Measurements from ENCODE around the gene SLC35D2. TPM values are rescaled to one million over a fixed set of nuclear protein-coding genes. Genes with fewer than 3 reads are reported as not detected.

The SLC35D2 gene
- 10 to 100 TPM; 13.1 to 16.2 TPM for total RNA-seq

DNA sequence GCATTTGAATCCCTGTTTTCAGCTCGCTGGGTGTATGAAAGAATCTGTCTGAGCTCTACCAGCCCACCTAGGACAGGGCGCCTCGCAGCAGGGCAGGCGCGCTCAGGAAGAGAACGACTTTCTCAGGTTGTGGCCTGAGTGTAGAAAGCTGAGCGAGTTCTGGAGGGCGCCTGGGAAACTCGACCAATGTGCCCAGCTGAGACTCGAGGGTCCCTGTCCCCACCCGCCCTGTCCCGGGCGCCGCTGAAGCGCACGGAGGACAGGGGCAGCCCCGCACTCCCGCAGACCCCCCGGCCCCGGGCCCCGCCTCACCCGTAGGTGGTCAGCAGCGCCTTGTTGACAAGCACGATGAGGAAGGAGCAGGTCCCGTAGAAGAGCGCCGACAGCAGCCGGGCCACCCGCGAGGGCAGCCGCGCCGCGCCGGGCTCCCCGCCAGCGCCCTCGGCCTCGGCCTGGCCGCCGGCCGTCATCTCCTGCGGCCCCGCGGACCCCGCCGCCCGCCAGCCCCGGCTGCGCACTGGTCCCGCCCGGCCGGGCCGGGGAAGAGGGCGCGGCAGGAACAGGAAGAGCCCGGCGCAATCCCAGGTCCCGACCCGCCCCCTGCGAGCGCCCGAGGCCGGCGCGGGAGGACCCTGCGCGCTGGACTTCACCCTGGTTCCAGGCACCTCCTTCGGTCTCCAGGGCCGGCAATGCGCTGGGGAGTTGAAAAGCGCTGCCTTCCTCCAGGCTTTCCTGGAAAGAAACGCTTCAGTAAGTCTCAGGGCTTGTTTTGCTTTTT, at the start of gene SLC35D2:
Gene SLC35D2, minus strand, starts transcription at position 547 of the 778 bp plus-strand sequence. Its CDS starts 77 bp downstream, at position 470.
- peak; percentile 70 for ATAC-seq (ENCODE audit: low read depth)
- DNase-seq: peak; percentile 53
- Mint-ChIP-seq H3K4me3 (peak within 1 kb of the TSS; percentile 84), H3K27ac (peak within 1 kb of the TSS; percentile 49), H3K9me3 (no peaks in the 10 kb centered on the region), H3K4me1 (peaks cover 24% of the 10 kb centered on the region), H3K36me3 (peaks cover 25% of the 10 kb centered on the region), H3K27me3 (no peaks in the 10 kb centered on the region)
- POLR2A ChIA-PET: interaction anchor here (1.3 kb wide), 1 partner anchor 16 kb away, joined by 4 read pairs; no protein-coding TSS in a partner anchor

DNA sequence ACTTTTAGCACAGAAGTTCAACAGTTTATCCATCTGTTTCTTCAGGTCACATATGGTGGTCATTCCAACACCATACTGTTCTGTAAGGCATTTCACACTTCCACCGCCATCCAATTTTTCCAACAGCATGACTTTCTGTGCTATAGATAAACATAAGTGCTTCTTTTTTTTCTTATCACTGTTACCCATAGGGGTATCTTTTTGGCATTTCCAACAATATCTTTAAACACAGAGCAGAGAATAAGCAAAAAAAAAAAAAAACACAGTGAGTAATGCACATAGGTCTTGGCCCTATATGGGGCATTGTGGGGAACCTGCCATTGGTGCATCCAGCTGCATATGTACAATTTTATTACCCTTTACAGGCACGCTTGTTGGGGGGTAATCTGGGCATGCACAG, 46.9 kb upstream of the SLC35D2 start:
- Mint-ChIP-seq H3K27me3 (no peaks in the 10 kb centered on the region), H3K9me3 (no peaks in the 10 kb centered on the region), H3K27ac (no peak overlapping the region), H3K4me3 (no peak overlapping the region), H3K36me3 (no peaks in the 10 kb centered on the region), H3K4me1 (peaks cover 8% of the 10 kb centered on the region)
- POLR2A ChIA-PET: no interaction called here
- DNase-seq (no peak), ATAC-seq (ENCODE audit: low read depth) (no peak)

DNA sequence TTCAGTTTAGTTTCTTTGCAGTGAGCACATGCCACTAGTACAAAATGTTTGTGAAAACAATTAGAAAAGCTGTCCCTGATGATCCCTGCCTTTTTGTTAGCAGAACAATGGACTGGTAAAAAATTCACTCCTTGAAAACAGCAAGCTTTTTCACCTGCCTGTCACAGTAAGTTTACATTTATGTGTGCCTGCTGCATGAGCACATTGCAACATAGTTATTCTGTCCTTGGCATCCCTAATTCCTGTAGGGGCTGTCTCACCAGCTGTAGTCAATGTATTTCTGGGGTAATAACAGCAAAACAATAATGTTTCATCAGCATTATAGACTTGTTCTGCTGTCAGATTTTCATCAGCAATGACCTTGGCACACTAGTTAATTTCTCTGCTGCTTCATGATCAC, 46.2 kb upstream of the SLC35D2 start:
- Mint-ChIP-seq H3K4me3 (no peak overlapping the region), H3K4me1 (peaks cover 10% of the 10 kb centered on the region), H3K36me3 (no peaks in the 10 kb centered on the region), H3K9me3 (no peaks in the 10 kb centered on the region), H3K27me3 (no peaks in the 10 kb centered on the region), H3K27ac (no peak overlapping the region)
- POLR2A ChIA-PET: no interaction called here
- ATAC-seq (ENCODE audit: low read depth): no peak
- no peak for DNase-seq

DNA sequence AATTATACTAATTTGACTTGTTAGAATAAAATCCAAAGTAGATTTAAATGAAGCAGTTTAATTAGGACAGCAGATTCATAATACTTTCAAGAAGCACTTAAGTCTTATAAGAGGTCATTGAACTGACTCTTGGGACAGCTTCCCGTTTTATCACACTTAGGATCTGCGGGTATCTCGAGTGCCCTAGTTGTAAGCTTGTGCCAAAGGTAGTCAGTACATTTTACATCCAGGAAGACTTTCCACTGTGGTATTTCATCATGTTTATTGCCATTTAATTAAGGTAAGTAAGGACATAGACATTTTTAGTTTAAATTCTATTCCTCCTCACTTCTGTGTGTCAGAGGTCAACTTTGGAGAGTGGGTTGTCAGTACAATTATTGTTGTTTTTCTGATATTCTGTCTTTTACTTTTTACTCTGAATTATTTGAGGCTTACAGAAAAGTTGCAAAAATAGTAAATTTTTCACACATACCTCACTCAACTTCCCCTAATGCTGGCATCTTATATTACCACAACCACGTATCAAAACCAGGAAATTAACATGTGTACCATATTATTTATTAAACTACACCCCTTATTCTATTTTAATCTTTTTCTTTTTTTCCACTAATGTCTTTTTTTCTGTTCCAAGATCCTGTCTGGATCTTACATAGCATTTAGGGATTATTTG, 42.1 kb upstream of the SLC35D2 start:
- Mint-ChIP-seq H3K9me3 (no peaks in the 10 kb centered on the region), H3K36me3 (no peaks in the 10 kb centered on the region), H3K4me3 (no peak overlapping the region), H3K27ac (no peak overlapping the region), H3K4me1 (peaks cover 15% of the 10 kb centered on the region), H3K27me3 (no peaks in the 10 kb centered on the region)
- no peak for DNase-seq
- POLR2A ChIA-PET: no interaction called here
- no peak for ATAC-seq (ENCODE audit: low read depth)

DNA sequence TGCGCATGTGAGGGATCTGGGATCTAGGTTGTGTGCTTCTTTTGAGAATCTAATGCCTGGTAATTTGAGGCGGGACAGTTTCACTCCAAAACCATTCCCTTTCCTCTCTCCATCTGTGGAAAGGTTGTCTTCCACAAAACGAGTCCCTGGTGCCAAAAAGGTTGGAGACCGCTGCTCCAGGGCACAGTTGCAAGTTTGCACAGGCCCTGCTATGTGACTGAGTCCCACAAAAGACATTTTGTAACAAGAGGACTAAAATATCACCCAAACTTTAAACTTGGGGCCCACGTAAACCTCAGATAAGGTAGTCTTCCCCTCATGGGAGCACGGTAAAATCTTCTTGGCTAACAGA, 40.5 kb upstream of the SLC35D2 start:
- H3K4me1 Mint-ChIP-seq: peaks cover 26% of the 10 kb centered on the region
- POLR2A ChIA-PET: interaction anchor here (0.8 kb wide), 1 partner anchor 10 kb away, joined by 3 read pairs; no protein-coding TSS in a partner anchor
- no peaks in the 10 kb centered on the region for H3K9me3 Mint-ChIP-seq
- DNase-seq (no peak), ATAC-seq (ENCODE audit: low read depth) (no peak)
- no peak overlapping the region for H3K27ac Mint-ChIP-seq
- H3K36me3 Mint-ChIP-seq: no peaks in the 10 kb centered on the region
- no peaks in the 10 kb centered on the region for H3K27me3 Mint-ChIP-seq
- no peak overlapping the region for H3K4me3 Mint-ChIP-seq

DNA sequence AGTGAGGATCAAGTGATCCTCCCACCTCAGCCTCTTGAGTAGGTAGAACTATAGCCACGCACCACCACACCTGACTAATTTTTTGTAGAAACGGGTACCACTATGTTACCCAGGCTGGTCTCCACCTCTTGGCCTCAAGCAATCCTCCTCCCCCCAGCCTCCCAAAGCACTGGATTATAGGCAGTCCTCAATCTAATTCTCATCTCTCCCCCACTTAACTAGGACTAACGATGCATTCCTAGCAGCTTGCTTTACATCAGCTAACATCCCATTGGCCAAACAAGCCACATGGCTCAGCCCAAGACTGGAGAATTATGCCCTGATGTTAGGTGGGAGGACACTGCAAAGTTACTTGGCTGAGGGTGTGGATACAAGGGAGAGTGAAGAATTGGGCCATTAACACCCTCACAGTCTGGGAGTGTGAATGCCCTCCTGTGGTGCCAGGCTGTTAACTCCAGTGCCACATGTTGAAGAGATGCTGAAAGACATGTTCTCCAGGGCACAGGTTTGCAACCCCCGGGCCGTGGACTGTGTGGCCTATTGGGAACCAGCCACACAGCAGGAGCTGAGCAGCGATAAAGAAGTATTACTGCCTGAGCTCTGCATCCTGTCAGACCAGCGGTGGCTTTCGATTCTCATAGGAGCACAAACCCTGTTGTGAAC, 39.9 kb upstream of the SLC35D2 start:
- no peak overlapping the region for H3K27ac Mint-ChIP-seq
- POLR2A ChIA-PET: interaction anchor here (0.8 kb wide), 1 partner anchor 10 kb away, joined by 3 read pairs; no protein-coding TSS in a partner anchor
- no peaks in the 10 kb centered on the region for H3K36me3 Mint-ChIP-seq
- H3K4me1 Mint-ChIP-seq: peaks cover 26% of the 10 kb centered on the region
- DNase-seq (no peak), ATAC-seq (ENCODE audit: low read depth) (no peak)
- H3K27me3 Mint-ChIP-seq: no peaks in the 10 kb centered on the region
- H3K4me3 Mint-ChIP-seq: no peak overlapping the region
- no peaks in the 10 kb centered on the region for H3K9me3 Mint-ChIP-seq

DNA sequence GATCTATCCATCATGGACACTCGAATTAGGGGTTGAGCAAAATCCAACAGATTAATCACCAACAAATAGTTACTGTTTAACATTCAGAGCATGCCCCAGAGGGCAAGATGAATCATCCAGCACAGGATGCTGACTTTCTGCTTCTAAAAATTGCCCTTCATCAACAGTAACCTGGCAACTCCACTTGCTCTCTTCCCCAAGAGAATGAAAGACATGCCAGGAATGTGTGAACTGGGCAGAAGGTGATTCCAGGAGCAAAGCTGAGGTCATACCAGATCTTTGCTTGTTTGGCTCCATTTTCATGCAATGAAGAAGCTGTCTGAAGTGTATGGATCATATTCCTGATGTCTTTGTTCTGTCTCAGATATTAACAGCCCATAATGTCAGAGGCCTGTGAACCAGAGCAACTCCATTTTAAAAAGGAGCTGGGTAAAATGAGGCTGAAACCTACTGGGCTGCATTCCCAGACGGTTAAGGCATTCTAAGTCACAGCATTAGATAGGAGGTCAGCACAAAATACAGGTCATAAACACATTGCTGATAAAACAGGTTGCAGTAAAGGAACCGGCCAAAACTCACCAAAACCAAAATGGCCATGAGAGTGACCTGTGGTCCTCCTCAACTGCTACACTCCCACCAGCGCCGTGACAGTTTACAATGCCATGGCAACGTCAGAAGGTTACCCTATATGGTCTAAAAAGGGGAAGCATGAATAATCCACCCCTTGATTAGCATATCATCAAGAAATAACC, 37.1 kb upstream of the SLC35D2 start:
- DNase-seq: no peak
- H3K36me3 Mint-ChIP-seq: peaks cover 6% of the 10 kb centered on the region
- ATAC-seq (ENCODE audit: low read depth): no peak
- H3K4me3 Mint-ChIP-seq: peak overlapping the region; percentile 90
- no peaks in the 10 kb centered on the region for H3K27me3 Mint-ChIP-seq
- peaks cover 24% of the 10 kb centered on the region for H3K4me1 Mint-ChIP-seq
- POLR2A ChIA-PET: interaction anchor here (0.7 to 1.2 kb wide), 2 partner anchors 20 to 22 kb away, joined by 3 to 4 read pairs; no protein-coding TSS in a partner anchor
- H3K9me3 Mint-ChIP-seq: no peaks in the 10 kb centered on the region
- H3K27ac Mint-ChIP-seq: peak overlapping the region; percentile 88

DNA sequence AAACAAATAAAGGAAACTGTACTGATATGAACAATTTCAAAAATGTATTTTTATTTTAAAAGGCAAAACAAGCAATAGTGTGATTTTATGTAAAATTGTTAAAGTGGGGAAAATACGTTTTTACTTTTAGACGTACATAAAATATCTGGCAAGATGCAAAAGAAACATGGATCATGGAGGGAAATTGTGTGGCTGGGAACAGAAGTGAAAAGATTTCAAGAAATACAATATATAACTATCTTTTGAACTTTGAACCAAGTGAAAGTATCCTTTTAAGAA, 36.1 kb upstream of the SLC35D2 start:
- ATAC-seq (ENCODE audit: low read depth): no peak
- H3K36me3 Mint-ChIP-seq: peaks cover 6% of the 10 kb centered on the region
- POLR2A ChIA-PET: interaction anchor here (0.6 to 2.6 kb wide), 5 partner anchors 16 to 1213 kb away, joined by 3 to 16 read pairs (median 3); partner anchors contain the start of genes HABP4, NCBP1 and TSTD2
- H3K4me3 Mint-ChIP-seq: peak overlapping the region; percentile 90
- no peaks in the 10 kb centered on the region for H3K9me3 Mint-ChIP-seq
- H3K4me1 Mint-ChIP-seq: peaks cover 20% of the 10 kb centered on the region
- H3K27ac Mint-ChIP-seq: peak overlapping the region; percentile 88
- DNase-seq: no peak
- H3K27me3 Mint-ChIP-seq: no peaks in the 10 kb centered on the region

DNA sequence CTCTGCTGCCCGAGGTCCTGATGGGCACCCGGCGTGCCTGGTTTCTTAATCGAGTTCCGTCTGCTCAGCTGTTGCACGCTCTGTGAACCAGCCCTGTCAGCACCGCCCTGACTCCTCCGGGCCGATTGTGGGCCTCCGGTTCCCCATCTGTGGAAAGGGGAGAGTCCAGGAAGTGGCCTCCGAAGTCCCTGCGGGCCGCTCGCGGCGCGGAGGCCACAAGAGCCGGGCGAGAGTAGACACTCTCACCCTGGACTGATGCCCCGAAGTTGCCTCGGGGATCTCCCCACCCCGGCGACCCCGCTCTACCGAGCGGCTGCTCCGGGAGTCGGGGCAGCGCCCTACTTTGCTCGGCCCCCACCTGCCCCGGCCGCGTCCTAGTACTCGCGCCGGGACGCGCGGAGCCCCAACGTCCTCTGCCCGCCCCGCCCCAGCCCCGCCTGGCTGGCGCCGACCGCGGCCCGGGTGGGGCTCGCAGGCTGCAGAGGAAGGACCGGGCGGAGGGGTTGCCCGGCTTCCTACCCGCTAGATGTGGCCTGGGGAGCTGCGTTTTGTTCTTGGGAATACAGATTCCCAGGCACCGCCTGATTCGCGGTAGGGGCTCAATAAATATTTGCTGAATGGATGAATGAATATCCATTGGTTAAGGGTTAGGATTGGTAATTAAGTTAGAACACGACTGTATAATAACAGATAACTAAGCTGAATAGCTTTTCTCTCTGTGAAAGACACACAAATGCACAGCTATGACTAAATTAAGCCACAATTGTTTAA, 35.6 kb upstream of the SLC35D2 start:
- peak; percentile 39 for ATAC-seq (ENCODE audit: low read depth)
- peak; percentile 86 for DNase-seq
- POLR2A ChIA-PET: interaction anchor here (0.6 to 2.6 kb wide), 5 partner anchors 16 to 1214 kb away, joined by 3 to 16 read pairs (median 3); partner anchors contain the start of genes HABP4, NCBP1 and TSTD2
- H3K4me1 Mint-ChIP-seq: peaks cover 24% of the 10 kb centered on the region
- H3K9me3 Mint-ChIP-seq: no peaks in the 10 kb centered on the region
- peak overlapping the region; percentile 89 for H3K27ac Mint-ChIP-seq
- H3K4me3 Mint-ChIP-seq: peak overlapping the region; percentile 90
- H3K36me3 Mint-ChIP-seq: peaks cover 6% of the 10 kb centered on the region
- H3K27me3 Mint-ChIP-seq: no peaks in the 10 kb centered on the region

DNA sequence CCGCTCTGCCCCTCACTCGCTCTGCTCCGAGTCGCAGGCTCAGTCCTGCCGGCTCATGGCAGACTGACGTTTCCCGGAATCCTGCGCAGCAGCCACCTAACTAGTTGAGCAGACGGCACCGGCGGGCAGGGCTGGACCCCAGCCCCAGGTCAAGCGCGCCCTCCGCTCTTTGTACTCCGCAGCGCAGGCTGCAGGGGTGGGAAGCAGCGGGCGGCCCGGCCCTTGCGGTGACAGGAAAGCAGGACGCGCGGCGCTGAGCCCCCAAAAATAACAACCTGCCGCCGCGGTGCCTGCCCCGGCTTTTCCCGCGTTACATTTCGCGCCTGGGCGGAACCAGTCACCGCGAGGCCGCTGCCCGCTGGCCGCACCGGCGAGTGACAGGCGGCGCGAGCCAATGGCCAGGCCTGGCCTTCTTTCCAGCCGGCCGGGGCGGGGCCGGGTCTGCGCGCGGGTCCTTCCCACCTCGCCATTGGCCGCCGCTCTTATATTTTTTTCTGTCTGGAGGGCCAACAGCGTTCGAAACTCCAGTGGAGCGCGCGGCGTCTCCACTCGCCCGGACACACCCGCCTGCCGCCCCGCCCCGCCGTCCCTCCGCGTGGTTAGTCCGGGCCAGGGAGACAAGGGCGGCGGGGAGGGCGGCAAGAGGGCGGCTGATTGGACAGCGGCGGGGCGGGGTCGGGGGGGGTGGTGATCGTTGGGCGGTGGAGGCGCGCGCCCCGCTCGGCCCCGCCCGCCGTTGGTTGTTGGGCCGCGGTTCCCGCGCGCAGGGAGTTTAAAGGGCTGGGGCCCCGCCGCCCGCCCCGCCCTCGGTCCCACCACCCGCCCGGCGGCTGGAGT, 34.8 kb upstream of the SLC35D2 start, which contains the start of gene ZNF367:
Gene ZNF367, minus strand, starts transcription at position 288 of the 837 bp plus-strand sequence. CDS start 338 bp downstream, outside the sequence.
- Mint-ChIP-seq H3K27ac (peak within 1 kb of the TSS; percentile 91), H3K4me1 (peaks cover 32% of the 10 kb centered on the region), H3K36me3 (peaks cover 6% of the 10 kb centered on the region), H3K4me3 (peak within 1 kb of the TSS; percentile 96), H3K9me3 (no peaks in the 10 kb centered on the region), H3K27me3 (no peaks in the 10 kb centered on the region)
- POLR2A ChIA-PET: interaction anchor here (0.7 to 2.6 kb wide), 4 partner anchors 20 to 1592 kb away, joined by 3 to 16 read pairs (median 6); partner anchors contain the start of genes HABP4 and PRXL2C
- ATAC-seq (ENCODE audit: low read depth) (peak; percentile 83), DNase-seq (peak; percentile 95)

DNA sequence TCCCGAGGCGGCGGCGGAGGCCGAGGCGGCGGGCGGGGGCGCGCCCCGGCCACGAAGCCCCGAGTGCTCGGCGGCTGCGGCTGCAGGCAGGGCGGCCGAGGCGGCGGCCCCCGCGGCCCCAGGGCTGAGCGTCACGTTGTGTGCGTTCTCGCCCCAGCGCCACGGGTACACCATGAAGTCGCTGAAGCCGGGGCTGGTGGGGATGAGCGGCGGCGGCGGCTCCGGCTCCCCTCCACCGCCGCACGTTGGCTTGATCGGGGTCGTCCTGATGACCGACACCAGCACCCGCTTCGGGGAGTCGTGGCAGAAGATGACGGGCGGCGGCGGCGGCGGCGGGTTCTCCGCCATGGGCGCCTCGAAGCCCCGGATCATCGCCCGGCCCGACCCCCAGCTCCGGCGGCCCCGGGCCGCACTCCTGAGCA, 34.2 kb upstream of the SLC35D2 start:
- DNase-seq (no peak), ATAC-seq (ENCODE audit: low read depth) (no peak)
- POLR2A ChIA-PET: interaction anchor here (1.0 to 2.6 kb wide), 3 partner anchors 19 to 238 kb away, joined by 3 to 16 read pairs (median 9); partner anchors contain the start of genes HABP4 and PRXL2C
- peak overlapping the region; percentile 86 for H3K4me3 Mint-ChIP-seq
- H3K27me3 Mint-ChIP-seq: no peaks in the 10 kb centered on the region
- peaks cover 6% of the 10 kb centered on the region for H3K36me3 Mint-ChIP-seq
- peaks cover 37% of the 10 kb centered on the region for H3K4me1 Mint-ChIP-seq
- peak overlapping the region; percentile 91 for H3K27ac Mint-ChIP-seq
- H3K9me3 Mint-ChIP-seq: no peaks in the 10 kb centered on the region
